GM19372 (cell line): ENCODE results near the gene ATP1A4.

Experiments used
- ATAC-seq: cut with Tn5 transposase; IDR thresholded peaks from one replicate; pipeline ENCODE4 v1.9.1; 2021; ENCODE audit warnings: mild to moderate bottlenecking, low read depth, moderate library complexity; ENCODE audit not compliant: unreplicated experiment

ATP1A4 gene

GRCh38 chr1:160168609-160169369 is 17.4 kb downstream of the ATP1A4 start:
- ATAC-seq = no peak

GRCh38 chr1:160169553-160170399 is 18.4 kb downstream of the ATP1A4 start:
- ATAC-seq = no peak

- no peak for ATAC-seq
Observed at GRCh38 chr1:160171354-160171753, 20.0 kb downstream of the ATP1A4 start.

- ATAC-seq = no peak
Observed at GRCh38 chr1:160171980-160172379, 20.6 kb downstream of the ATP1A4 start.

- ATAC-seq = no peak
Observed at GRCh38 chr1:160177231-160177630, 25.8 kb downstream of the ATP1A4 start.

GRCh38 chr1:160177667-160178066 is 26.3 kb downstream of the ATP1A4 start:
- no peak for ATAC-seq

GRCh38 chr1:160178731-160179130 is 27.3 kb downstream of the ATP1A4 start:
- no peak for ATAC-seq

GRCh38 chr1:160179336-160179735 is 27.9 kb downstream of the ATP1A4 start:
- no peak for ATAC-seq

- ATAC-seq = no peak
Observed at GRCh38 chr1:160186246-160186645, 34.8 kb downstream of the ATP1A4 start.

- no peak for ATAC-seq
Observed at GRCh38 chr1:160186729-160187128, 35.3 kb downstream of the ATP1A4 start.

- no peak for ATAC-seq
Observed at GRCh38 chr1:160187407-160187806, 36.0 kb downstream of the ATP1A4 start.

- ATAC-seq = no peak
Observed at GRCh38 chr1:160188341-160188740, 36.9 kb downstream of the ATP1A4 start.

GRCh38 chr1:160189649-160190625 is 38.5 kb downstream of the ATP1A4 start, which contains the start of gene CASQ1:
Gene CASQ1 (plus strand): TSS chr1:160190575. CDS start chr1:160190752, 177 bp downstream.
- no peak for ATAC-seq

- ATAC-seq = no peak
Observed at GRCh38 chr1:160191756-160192155, 40.4 kb downstream of the ATP1A4 start.

GRCh38 chr1:160192234-160192633 is 40.8 kb downstream of the ATP1A4 start:
- ATAC-seq = no peak

GRCh38 chr1:160193091-160193819 is 41.9 kb downstream of the ATP1A4 start:
- ATAC-seq = no peak

- ATAC-seq = no peak
Observed at GRCh38 chr1:160193832-160194736, 42.7 kb downstream of the ATP1A4 start.

- no peak for ATAC-seq
Observed at GRCh38 chr1:160194737-160195059, 43.3 kb downstream of the ATP1A4 start.

GRCh38 chr1:160196143-160196542 is 44.7 kb downstream of the ATP1A4 start:
- ATAC-seq = no peak
